HG03460 (cell line): ENCODE results near the gene RIBC2.

Experiments used
- ATAC-seq: cut with Tn5 transposase; IDR thresholded peaks from one replicate; pipeline ENCODE4 v1.9.1; 2021; ENCODE audit not compliant: unreplicated experiment

Gene RIBC2

GRCh38 chr22:45469281-45470073 is 56.0 kb downstream of the RIBC2 start:
- ATAC-seq = no peak

GRCh38 chr22:45470871-45471270 is 57.4 kb downstream of the RIBC2 start:
- ATAC-seq = no peak

- no peak for ATAC-seq
Observed at GRCh38 chr22:45472426-45472825, 58.9 kb downstream of the RIBC2 start.

GRCh38 chr22:45473626-45474237 is 60.2 kb downstream of the RIBC2 start:
- no peak for ATAC-seq

GRCh38 chr22:45475063-45475747 is 61.7 kb downstream of the RIBC2 start:
- no peak for ATAC-seq

GRCh38 chr22:45475851-45476514 is 62.5 kb downstream of the RIBC2 start:
- ATAC-seq = no peak

- no peak for ATAC-seq
Observed at GRCh38 chr22:45476814-45477213, 63.3 kb downstream of the RIBC2 start.

GRCh38 chr22:45477366-45478107 is 64.0 kb downstream of the RIBC2 start:
- no peak for ATAC-seq

GRCh38 chr22:45478108-45478771 is 64.7 kb downstream of the RIBC2 start:
- ATAC-seq = no peak

GRCh38 chr22:45480717-45481116 is 67.2 kb downstream of the RIBC2 start:
- no peak for ATAC-seq

- no peak for ATAC-seq
Observed at GRCh38 chr22:45481661-45482060, 68.2 kb downstream of the RIBC2 start.
